Neural crest cell (in vitro differentiated cells): ENCODE measurements around the gene C2CD4D. TPM values are rescaled to one million over a fixed set of nuclear protein-coding genes. Genes with fewer than 3 reads are reported as not detected.

ENCODE experiments used
- DNase-seq: peaks from one replicate; pipeline ENCODE4 v3.0.0; 2021; ENCODE audit warnings: low read depth, mixed read lengths, low spot score
- H3K27ac Mint-ChIP-seq: one replicate; pipeline ENCODE4 v1.8.0; 2021; ENCODE audit warnings: mild to moderate bottlenecking, mixed read lengths; ENCODE audit not compliant: unreplicated experiment
- H3K27me3 Mint-ChIP-seq: 2 replicates; pipeline ENCODE4 v1.8.0; 2021; ENCODE audit warnings: low read depth, mild to moderate bottlenecking, mixed read lengths
- H3K36me3 Mint-ChIP-seq: 2 replicates; pipeline ENCODE4 v1.8.0; 2021; ENCODE audit warnings: low read depth, mild to moderate bottlenecking, mixed read lengths
- H3K4me1 Mint-ChIP-seq: 2 replicates; pipeline ENCODE4 v1.8.0; 2021; ENCODE audit warnings: mixed read lengths
- H3K4me3 Mint-ChIP-seq: one replicate; pipeline ENCODE4 v1.8.0; 2021; ENCODE audit warnings: mild to moderate bottlenecking, mixed read lengths
- H3K9me3 Mint-ChIP-seq: 2 replicates; pipeline ENCODE4 v1.8.0; 2021; ENCODE audit warnings: mixed read lengths
- total RNA-seq: library from RNA; stranded (reverse); gene quantifications from 2 replicates; pipeline ENCODE4 v1.2.1, GENCODE V29; 2021
- TF ChIP-seq, protein P1 (sequence below): fragments of 200-600 bp; sonication (generic); conservative IDR thresholded peaks from 2 replicates; pipeline ENCODE4 v1.5.0; 2021; ENCODE audit warnings: antibody characterized with exemption, mild to moderate bottlenecking

Gene C2CD4D
- total RNA-seq, 1 donor from 2014 or later: 0.40 TPM

DNA sequence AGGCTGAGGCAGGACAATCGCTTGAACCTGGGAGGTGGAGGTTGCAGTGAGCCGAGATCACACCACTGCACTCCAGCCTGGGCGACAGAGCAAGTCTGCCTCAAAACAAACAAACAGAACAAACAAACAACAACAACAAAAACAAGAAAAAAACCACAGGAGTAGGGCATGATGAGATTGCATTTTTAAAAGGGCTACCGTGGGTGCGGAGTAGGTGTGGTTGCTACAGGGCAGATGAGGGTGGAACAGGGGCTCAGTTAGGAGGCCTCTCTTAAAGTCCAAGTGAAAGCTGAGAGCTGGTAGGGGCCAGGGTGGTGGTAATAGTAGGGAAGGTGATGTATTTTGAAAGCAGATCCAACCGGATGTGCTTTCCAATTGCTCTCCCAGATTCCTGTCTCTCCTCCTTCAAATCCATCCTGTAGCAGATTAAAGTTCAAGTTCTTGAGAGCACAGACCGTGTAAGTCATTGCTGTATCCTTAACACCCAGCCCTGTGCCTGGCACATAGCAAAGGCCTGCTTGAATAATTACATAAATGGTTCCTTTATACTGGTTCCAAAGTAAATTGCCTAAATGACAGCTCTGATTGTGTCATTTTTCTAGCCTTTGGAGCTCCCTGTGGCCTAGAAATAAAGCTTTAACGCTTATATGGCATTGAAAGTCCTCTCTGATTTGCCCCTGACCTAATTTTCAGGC is 30.2 kb downstream of the C2CD4D start:
- Mint-ChIP-seq H3K36me3 (no peaks in the 10 kb centered on the region), H3K9me3 (no peaks in the 10 kb centered on the region), H3K27me3 (peaks cover 16% of the 10 kb centered on the region), H3K27ac (no peak overlapping the region), H3K4me3 (no peak overlapping the region), H3K4me1 (peaks cover 11% of the 10 kb centered on the region)
- DNase-seq: no peak
- TF ChIP-seq, protein P1, sequence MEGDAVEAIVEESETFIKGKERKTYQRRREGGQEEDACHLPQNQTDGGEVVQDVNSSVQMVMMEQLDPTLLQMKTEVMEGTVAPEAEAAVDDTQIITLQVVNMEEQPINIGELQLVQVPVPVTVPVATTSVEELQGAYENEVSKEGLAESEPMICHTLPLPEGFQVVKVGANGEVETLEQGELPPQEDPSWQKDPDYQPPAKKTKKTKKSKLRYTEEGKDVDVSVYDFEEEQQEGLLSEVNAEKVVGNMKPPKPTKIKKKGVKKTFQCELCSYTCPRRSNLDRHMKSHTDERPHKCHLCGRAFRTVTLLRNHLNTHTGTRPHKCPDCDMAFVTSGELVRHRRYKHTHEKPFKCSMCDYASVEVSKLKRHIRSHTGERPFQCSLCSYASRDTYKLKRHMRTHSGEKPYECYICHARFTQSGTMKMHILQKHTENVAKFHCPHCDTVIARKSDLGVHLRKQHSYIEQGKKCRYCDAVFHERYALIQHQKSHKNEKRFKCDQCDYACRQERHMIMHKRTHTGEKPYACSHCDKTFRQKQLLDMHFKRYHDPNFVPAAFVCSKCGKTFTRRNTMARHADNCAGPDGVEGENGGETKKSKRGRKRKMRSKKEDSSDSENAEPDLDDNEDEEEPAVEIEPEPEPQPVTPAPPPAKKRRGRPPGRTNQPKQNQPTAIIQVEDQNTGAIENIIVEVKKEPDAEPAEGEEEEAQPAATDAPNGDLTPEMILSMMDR: no peak

DNA sequence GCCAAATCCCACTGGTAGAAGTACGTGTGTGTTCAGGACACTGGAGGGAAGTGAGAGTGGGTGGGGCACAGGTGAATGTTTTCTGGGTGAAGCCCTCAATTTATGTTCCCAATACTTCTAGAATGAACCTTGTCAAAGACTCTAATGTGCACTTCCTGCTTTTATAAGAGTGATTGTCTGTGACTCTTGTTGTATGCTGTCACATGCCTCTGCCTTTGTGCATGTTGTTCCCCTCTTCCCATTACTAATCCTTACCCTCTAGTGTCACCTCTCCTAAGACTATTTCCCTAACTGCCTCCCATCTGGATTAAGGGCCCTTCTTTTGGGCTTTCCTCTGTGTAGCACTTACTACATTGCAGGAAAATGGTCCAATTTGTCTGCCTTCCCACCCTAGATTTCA is 31.9 kb downstream of the C2CD4D start:
- H3K27ac Mint-ChIP-seq: no peak overlapping the region
- H3K27me3 Mint-ChIP-seq: peaks cover 26% of the 10 kb centered on the region
- no peaks in the 10 kb centered on the region for H3K36me3 Mint-ChIP-seq

DNA sequence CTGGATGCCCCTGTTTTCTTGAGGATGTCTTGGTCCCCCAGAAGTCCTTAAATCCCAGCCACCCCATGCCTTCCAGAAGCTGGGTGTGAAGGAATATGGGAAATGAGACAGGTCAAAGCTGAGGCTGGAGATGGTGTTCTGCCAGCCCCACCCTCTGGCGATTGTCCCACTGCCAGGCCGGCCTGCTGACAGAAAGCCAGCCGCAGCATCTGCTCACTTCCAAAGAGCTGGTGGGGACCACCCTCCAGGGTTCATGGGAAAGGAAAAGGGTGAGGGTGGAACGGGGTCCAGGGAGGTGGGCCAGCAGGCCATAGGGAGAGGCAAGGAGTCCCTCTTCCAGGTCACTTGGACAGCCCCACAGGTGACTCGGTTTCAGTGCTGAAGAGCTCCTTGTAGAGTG is 32.5 kb downstream of the C2CD4D start:
- H3K4me3 Mint-ChIP-seq: no peak overlapping the region
- peaks cover 26% of the 10 kb centered on the region for H3K27me3 Mint-ChIP-seq
- DNase-seq: no peak
- H3K27ac Mint-ChIP-seq: no peak overlapping the region
- peaks cover 11% of the 10 kb centered on the region for H3K4me1 Mint-ChIP-seq
- H3K36me3 Mint-ChIP-seq: no peaks in the 10 kb centered on the region
- TF ChIP-seq, protein P1: no peak
- H3K9me3 Mint-ChIP-seq: no peaks in the 10 kb centered on the region

More for the DNA sequence above, 31.9 kb downstream of the C2CD4D start:
- H3K4me3 Mint-ChIP-seq: no peak overlapping the region
- H3K9me3 Mint-ChIP-seq: no peaks in the 10 kb centered on the region
- H3K4me1 Mint-ChIP-seq: peaks cover 11% of the 10 kb centered on the region
- no peak for DNase-seq
- TF ChIP-seq, protein P1: no peak

DNA sequence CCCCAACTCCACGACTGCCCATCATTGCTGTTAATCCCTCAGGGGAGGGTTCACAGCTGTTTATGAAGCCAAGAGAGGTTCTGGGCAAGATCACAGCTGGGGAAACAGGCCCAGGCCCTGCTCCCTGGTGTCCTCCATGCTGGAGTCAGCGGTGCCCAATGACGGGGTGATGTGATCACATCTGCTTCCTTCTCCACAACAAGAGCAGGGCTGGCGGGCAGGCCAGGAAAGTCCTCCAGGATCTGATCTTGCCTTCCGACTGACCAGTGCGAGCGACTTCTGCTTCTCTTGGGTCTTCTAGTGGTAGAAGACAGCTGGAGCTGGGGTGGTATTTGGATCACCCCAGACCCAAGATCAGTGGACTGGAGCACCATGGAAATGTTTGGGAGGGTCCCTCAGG is 33.5 kb downstream of the C2CD4D start:
- Mint-ChIP-seq H3K36me3 (no peaks in the 10 kb centered on the region), H3K27ac (no peak overlapping the region), H3K9me3 (no peaks in the 10 kb centered on the region), H3K4me3 (no peak overlapping the region), H3K4me1 (peaks cover 11% of the 10 kb centered on the region), H3K27me3 (peaks cover 26% of the 10 kb centered on the region)
- TF ChIP-seq, protein P1: no peak
- no peak for DNase-seq

GRCh38 chr1:151805066-151805820 is 34.4 kb downstream of the C2CD4D start, which contains the start of gene LINGO4:
Gene LINGO4 (minus strand): TSS chr1:151805419. CDS start chr1:151802704, 2,715 bp downstream.
- H3K36me3 Mint-ChIP-seq: no peaks in the 10 kb centered on the region
- TF ChIP-seq, protein P1: no peak
- DNase-seq: no peak

More at GRCh38 chr1:151805066-151805820, 34.4 kb downstream of the C2CD4D start, which contains the start of gene LINGO4:
- Mint-ChIP-seq H3K4me1 (peaks cover 10% of the 10 kb centered on the region), H3K9me3 (no peaks in the 10 kb centered on the region), H3K27ac (no peak within 1 kb of the TSS), H3K27me3 (peaks cover 26% of the 10 kb centered on the region), H3K4me3 (no peak within 1 kb of the TSS)
